DOHH2 (cell line): ENCODE data around the gene FOXO6.

Experiments used
- EZH2phosphoT487 ChIP-seq: fragments of 200-600 bp; sonication (generic); IDR thresholded peaks from 2 replicates; pipeline ENCODE4 v1.6.1; 2017; ENCODE audit warnings: borderline replicate concordance, mild to moderate bottlenecking, antibody characterized with exemption, low read length, moderate library complexity, mixed read lengths
- TF ChIP-seq, protein P1 (sequence below): fragments of 200-600 bp; sonication (generic); IDR thresholded peaks from one replicate; pipeline ENCODE4 v1.5.1; 2014; ENCODE audit warnings: antibody characterized with exemption, mild to moderate bottlenecking, low read depth, low read length; ENCODE audit not compliant: poor library complexity, severe bottlenecking

- TF ChIP-seq, protein P1, sequence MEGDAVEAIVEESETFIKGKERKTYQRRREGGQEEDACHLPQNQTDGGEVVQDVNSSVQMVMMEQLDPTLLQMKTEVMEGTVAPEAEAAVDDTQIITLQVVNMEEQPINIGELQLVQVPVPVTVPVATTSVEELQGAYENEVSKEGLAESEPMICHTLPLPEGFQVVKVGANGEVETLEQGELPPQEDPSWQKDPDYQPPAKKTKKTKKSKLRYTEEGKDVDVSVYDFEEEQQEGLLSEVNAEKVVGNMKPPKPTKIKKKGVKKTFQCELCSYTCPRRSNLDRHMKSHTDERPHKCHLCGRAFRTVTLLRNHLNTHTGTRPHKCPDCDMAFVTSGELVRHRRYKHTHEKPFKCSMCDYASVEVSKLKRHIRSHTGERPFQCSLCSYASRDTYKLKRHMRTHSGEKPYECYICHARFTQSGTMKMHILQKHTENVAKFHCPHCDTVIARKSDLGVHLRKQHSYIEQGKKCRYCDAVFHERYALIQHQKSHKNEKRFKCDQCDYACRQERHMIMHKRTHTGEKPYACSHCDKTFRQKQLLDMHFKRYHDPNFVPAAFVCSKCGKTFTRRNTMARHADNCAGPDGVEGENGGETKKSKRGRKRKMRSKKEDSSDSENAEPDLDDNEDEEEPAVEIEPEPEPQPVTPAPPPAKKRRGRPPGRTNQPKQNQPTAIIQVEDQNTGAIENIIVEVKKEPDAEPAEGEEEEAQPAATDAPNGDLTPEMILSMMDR: peak; percentile 65
- no peak for TF ChIP-seq EZH2phosphoT487
Observed at GRCh38 chr1:41322835-41323234, 38.4 kb upstream of the FOXO6 start.
